MM.1S (cell line): Measurements from ENCODE around the gene NBPF1.
"Not testable (repeated sequence)": the region's sequence is repeated elsewhere in the genome, so short reads cannot be mapped to it uniquely, and the experiment has no call there.

Experiments used
- CTCF ChIP-seq: fragments of 300-600 bp; sonication (generic); IDR thresholded peaks from 2 replicates; pipeline ENCODE4 v1.5.1; 2016; ENCODE audit warnings: antibody characterized with exemption, low read length, mixed read lengths
- EZH2 ChIP-seq: fragments of 300-600 bp; sonication (generic); optimal IDR thresholded peaks from 2 replicates; pipeline ENCODE3; 2017; ENCODE audit warnings: low read depth, mild to moderate bottlenecking, antibody characterized with exemption, low read length, mixed read lengths
- EZH2phosphoT487 ChIP-seq: fragments of 300-600 bp; sonication (generic); IDR thresholded peaks from 2 replicates; pipeline ENCODE4 v1.6.1; 2018; ENCODE audit warnings: antibody characterized with exemption, low read length

GRCh38 chr1:16535898-16536297, 77.5 kb downstream of the NBPF1 start:
- not testable (repeated sequence) for TF ChIP-seq CTCF, EZH2phosphoT487, EZH2
